HFFc6 (cell line): ENCODE results near the gene SORCS2. TPM values are rescaled to one million over a fixed set of nuclear protein-coding genes. Genes with fewer than 3 reads are reported as not detected.

ENCODE experiments used
- DNase-seq: peaks from one replicate; pipeline ENCODE4 v3.0.0-alpha.2; 2018
- H3K27ac Mint-ChIP-seq: 2 replicates; pipeline ENCODE4 v1.8.0; 2020; ENCODE audit warnings: mild to moderate bottlenecking, mixed read lengths
- H3K27me3 Mint-ChIP-seq: 2 replicates; pipeline ENCODE4 v1.8.0; 2021; ENCODE audit warnings: mild to moderate bottlenecking, moderate library complexity, mixed read lengths; ENCODE audit not compliant: insufficient read depth
- H3K36me3 Mint-ChIP-seq: 2 replicates; pipeline ENCODE4 v1.8.0; 2021; ENCODE audit warnings: low read depth, mixed read lengths
- H3K4me1 Mint-ChIP-seq: 2 replicates; pipeline ENCODE4 v1.8.0; 2020; ENCODE audit warnings: low read depth, mixed read lengths
- H3K4me3 Mint-ChIP-seq: 2 replicates; pipeline ENCODE4 v1.8.0; 2020; ENCODE audit warnings: mild to moderate bottlenecking, moderate library complexity, mixed read lengths
- H3K9me3 Mint-ChIP-seq: 2 replicates; pipeline ENCODE4 v1.8.0; 2020; ENCODE audit warnings: mild to moderate bottlenecking, mixed read lengths
- CTCF ChIP-seq: fragments of 200-600 bp; sonication (generic); IDR thresholded peaks from 2 replicates; pipeline ENCODE4 v1.5.0; 2021; ENCODE audit warnings: antibody characterized with exemption, mild to moderate bottlenecking
- total RNA-seq, 6 experiments: library from RNA; stranded (reverse); fragmentation: NEBNext Ultra II Directional; extraction: Animal tissue kit (Norgen Biotek cat#: 25700); gene quantifications; 2 replicates in 1 of 6; 3 replicates in 5 of 6; pipeline ENCODE4 v1.2.3, GENCODE V29; 2021

The SORCS2 gene
- total RNA-seq, 6 experiments from 2014 or later: 0.05 to 0.15 (median 0.12) TPM; not detected in 3

DNA sequence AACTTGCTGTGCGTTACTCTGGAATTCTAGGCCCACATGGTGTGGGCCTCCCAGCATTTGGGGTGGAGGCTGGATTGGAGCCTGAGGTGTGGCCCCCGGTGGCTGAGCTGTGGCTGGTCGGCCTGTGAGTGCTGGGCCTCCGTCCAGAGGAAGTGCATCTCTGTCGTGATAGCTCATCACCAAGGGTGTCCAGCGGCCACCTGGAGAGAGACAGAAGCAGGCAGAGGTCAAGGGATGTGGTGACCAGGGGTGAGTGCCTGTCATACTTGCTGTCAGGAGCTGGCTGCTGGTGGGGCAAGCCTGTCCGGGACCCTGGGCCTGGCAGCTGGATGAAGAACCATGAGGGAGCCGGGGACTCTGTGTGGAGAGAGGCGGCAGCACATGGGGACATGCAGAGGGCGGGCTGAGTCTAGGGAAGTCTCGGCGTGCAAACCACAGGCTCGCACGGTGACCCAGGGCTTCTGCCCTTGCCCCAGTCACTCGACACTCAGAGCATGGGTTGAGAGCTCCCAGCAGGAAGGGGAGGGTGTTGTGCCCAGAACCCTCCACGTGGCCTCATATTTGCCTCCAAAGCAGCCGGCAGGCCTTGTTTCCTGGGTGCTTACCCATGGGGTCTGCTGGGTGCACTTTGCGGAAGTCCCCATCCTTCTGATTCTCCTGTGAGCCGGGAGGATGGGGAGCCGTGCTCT, 6.2 kb downstream of the SORCS2 start:
- Mint-ChIP-seq H3K27ac (no peak overlapping the region), H3K9me3 (no peaks in the 10 kb centered on the region), H3K27me3 (peaks cover 20% of the 10 kb centered on the region), H3K4me3 (no peak overlapping the region), H3K4me1 (peaks cover 12% of the 10 kb centered on the region), H3K36me3 (no peaks in the 10 kb centered on the region)
- no peak for TF ChIP-seq CTCF
- no peak for DNase-seq

GRCh38 chr4:7199129-7199725, 6.9 kb downstream of the SORCS2 start:
- DNase-seq: no peak
- Mint-ChIP-seq H3K36me3 (no peaks in the 10 kb centered on the region), H3K27ac (no peak overlapping the region), H3K4me3 (no peak overlapping the region), H3K9me3 (no peaks in the 10 kb centered on the region), H3K27me3 (peaks cover 16% of the 10 kb centered on the region), H3K4me1 (peaks cover 12% of the 10 kb centered on the region)
- TF ChIP-seq CTCF: no peak

GRCh38 chr4:7199771-7200441, 7.6 kb downstream of the SORCS2 start:
- Mint-ChIP-seq H3K4me3 (no peak overlapping the region), H3K36me3 (no peaks in the 10 kb centered on the region), H3K27ac (no peak overlapping the region), H3K9me3 (no peaks in the 10 kb centered on the region), H3K27me3 (peaks cover 11% of the 10 kb centered on the region), H3K4me1 (peaks cover 12% of the 10 kb centered on the region)
- DNase-seq: no peak
- TF ChIP-seq CTCF: no peak

GRCh38 chr4:7200801-7201200, 8.5 kb downstream of the SORCS2 start:
- Mint-ChIP-seq H3K4me1 (peaks cover 19% of the 10 kb centered on the region), H3K27me3 (peaks cover 5% of the 10 kb centered on the region), H3K36me3 (no peaks in the 10 kb centered on the region), H3K9me3 (no peaks in the 10 kb centered on the region), H3K27ac (no peak overlapping the region), H3K4me3 (no peak overlapping the region)
- no peak for TF ChIP-seq CTCF
- no peak for DNase-seq

DNA sequence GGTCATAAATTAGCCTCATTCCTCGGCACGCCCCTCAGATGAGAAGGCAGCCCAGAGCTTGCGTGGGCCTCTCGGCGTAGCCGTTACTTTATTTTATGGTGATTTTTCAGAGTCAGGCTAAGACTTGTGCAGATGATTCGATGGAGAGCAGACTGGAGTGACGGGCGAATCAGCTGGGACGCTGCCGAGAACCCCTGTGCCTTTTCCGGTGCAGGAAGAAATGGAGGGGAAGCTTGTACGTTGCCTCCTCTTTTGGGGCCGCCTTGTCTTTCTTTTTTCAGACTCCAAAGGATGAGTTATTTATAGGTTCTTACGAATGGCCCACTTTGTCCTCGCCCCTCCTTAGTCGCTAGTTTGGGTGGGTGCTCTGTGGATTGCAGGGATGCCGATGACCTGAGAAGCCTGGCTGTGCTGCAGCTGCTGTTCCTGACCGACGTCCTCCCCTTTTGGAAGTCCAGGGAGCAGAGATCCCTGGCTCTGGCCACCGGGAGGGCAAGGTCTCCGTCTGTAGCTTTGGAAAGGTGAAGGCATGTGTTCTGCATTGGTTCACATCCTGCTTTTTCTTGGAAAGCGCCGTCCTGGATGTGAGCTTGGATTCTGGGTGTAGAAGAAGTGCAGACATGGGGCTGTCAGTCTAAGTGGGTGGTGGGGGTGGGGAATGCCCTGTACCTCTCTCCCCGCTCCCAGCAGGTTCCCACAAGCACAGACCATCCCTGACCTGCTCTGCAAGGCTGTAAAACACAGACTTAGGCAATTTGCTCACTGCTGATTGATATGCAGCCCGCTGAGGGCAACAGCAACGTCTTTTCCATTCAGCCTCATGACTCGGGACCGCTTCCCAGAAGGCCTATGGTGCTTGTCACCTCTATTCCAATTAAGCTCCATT, 9.3 kb downstream of the SORCS2 start:
- peaks cover 5% of the 10 kb centered on the region for H3K27me3 Mint-ChIP-seq
- H3K9me3 Mint-ChIP-seq: no peaks in the 10 kb centered on the region
- H3K27ac Mint-ChIP-seq: no peak overlapping the region
- peaks cover 27% of the 10 kb centered on the region for H3K4me1 Mint-ChIP-seq
- H3K36me3 Mint-ChIP-seq: no peaks in the 10 kb centered on the region
- DNase-seq: no peak
- TF ChIP-seq CTCF: no peak
- no peak overlapping the region for H3K4me3 Mint-ChIP-seq
